GM12874 (cell line): ENCODE results near the gene SYNE1.

Experiments
- CTCF ChIP-seq: IDR thresholded peaks from 2 replicates; pipeline ENCODE4 v1.5.1; 2011; ENCODE audit warnings: low read depth, mild to moderate bottlenecking, control low read depth, low read length, moderate library complexity; ENCODE audit not compliant: insufficient read depth

Gene SYNE1

GRCh38 chr6:152229330-152229729, 407.8 kb downstream of the SYNE1 start:
- TF ChIP-seq CTCF: no peak

- TF ChIP-seq CTCF: no peak
Observed at GRCh38 chr6:152226119-152226518, 411.0 kb downstream of the SYNE1 start.

- no peak for TF ChIP-seq CTCF
Observed at GRCh38 chr6:152225241-152225934, 411.8 kb downstream of the SYNE1 start.

GRCh38 chr6:152223636-152224035, 413.5 kb downstream of the SYNE1 start:
- TF ChIP-seq CTCF: no peak

GRCh38 chr6:152221806-152222628, 415.1 kb downstream of the SYNE1 start:
- TF ChIP-seq CTCF: no peak

- TF ChIP-seq CTCF: no peak
Observed at GRCh38 chr6:152220786-152221185, 416.4 kb downstream of the SYNE1 start.

- no peak for TF ChIP-seq CTCF
Observed at GRCh38 chr6:152218887-152219286, 418.3 kb downstream of the SYNE1 start.
